HG02938 (cell line): ENCODE data around the gene KCP.

ENCODE experiments used
- ATAC-seq: cut with Tn5 transposase; IDR thresholded peaks from one replicate; pipeline ENCODE4 v1.9.1; 2021; ENCODE audit warnings: mild to moderate bottlenecking, moderate library complexity; ENCODE audit not compliant: unreplicated experiment

Gene KCP

DNA sequence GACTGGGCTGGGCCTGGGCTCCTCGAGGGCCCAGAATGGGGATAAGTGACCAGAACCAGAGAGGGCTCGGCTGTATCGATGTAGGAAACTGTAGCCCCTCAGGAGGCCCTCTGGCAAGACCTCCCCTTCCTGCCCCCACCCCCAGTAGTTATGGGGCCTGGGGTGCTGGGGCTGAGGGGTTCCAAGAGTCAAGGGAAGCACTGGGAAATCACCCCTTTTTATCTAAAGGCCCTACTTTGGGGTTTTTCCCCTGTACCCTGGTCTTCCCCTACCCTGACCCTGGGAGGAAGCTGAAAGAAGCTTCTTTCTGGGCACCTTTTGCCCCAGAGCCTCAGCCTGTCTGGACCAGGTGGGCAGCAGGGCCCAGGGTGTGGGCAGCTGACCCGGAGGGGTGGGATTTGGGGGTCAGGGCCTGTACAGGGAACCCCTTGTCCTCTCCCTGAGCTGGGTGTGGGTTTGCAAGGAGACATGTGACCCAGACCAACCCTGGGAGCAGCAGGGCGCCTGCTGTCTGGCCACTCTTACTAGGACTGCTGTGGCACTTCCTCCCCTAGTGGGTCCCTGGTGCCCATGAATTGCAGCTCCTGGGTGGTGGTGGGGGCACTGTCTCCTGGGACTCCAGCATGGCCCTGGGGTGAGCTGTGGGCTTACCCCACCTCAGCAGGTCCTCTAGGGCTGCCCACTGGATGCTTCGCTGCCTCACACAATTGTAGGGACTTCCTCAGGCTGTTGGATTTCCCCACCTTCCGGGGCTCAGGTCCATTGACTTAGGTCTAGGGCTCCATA is 28.8 kb upstream of the KCP start:
- ATAC-seq = no peak

DNA sequence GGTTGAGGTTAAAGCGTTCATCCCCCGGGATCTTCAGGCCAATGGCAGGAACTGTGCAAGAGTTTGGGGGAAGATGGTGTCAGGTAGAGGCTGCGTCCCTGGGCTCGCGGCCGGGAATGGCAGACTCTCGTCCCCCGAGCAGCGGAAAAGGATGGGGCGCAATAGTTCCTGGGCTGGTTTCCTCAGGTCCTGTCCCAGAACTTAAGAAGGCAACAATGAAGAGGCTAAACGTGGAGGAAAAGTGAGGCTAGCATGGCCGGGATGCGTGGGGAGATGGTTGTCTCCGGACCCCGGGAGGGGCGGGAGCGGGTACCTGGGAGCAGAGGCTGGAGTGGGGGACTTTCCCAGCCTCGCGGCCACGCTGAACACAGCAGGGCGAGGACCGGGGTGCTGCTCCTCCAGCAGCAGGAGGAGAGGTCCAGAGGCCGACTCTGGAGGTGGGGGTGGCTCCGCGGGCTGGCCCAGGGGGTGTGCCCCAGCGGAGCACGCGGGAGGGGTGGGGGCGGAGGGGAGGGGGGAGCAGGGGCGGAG is 28.1 kb upstream of the KCP start:
- ATAC-seq = no peak

DNA sequence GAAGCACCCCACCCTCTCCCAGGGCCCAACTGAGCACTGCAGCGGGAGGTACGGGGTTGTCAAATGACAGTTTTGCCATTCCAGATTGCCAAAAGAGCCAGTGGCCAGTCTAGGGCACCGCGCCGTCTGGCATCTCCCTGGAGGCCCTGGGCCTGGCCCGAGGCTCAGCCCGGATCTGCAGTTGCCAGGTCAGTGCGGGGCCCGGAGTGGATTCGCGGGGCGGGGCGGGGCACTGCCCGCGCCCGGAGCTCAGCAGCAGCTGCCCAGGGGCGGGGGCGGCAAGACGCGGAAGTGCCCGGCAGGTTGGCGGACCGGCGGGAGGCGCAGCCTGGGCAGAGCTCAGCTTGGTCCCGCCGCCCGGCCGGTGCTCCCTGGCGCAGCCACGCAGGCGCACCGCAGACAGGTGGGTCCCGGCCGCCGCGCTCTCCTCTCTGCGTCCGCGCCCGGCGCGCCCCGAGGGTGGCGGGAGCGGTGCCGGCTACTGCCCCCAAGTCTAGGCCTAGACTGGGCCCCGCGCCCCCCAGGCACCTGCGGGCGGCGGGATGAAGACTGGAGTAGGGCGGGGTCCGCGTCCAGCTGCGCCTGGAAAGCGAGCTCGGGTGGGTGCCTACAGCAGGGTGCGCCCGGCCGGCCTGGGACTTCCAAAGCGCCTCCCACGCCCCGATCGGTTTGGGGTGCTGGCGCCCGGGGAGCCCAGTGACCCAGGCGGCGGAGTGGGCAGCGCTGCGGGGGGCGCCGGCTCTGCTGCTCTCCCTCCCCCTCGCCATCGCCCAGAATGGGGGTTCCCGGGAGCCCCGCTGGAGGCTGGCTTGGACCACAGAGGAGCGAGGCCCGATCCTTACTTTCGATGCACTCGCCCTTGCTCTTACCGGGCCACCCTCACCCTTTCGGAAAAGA is 27.4 kb upstream of the KCP start, which contains the start of gene IRF5:
Gene IRF5, plus strand, starts transcription at position 281 of the 897 bp plus-strand sequence. CDS start 4,155 bp downstream, outside the sequence.
- ATAC-seq = no peak

DNA sequence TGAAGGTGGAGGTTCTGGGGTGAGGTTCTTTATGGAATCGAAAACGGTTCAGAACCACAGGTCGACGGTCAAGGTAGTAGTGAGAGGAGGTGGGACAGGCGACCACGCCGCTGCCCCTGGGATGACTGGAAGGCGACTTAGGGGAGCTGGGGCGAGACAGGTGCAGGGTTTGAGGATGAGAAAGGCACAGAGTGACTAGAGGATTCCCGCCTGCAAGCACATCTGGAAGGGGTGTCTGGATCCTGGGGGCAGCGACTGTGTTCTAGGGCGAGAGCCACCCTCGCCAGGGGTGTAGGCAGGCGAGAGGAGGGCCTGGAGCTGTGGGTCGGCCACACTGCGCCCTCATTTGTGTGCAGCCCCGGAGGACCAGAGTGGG is 26.8 kb upstream of the KCP start:
- no peak for ATAC-seq

DNA sequence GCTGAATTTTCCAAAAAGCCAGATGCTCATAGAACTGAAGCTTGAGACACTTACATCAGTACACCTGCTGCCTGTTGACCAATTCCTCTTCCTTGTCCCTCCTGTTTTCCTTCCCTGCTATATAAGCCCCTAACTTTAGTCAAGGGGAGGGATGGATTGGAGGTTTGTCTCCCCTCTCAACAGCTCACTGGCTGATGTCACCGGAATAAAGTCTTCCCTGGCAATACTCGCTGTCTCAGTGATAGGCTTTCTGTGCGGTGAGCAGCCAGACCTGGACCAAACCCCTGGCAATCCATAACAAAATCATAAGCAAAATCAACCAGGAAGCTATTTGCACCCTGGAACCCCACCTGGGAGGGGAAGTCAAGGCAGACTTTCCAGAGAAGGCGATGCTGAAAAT is 26.3 kb upstream of the KCP start:
- ATAC-seq = no peak

DNA sequence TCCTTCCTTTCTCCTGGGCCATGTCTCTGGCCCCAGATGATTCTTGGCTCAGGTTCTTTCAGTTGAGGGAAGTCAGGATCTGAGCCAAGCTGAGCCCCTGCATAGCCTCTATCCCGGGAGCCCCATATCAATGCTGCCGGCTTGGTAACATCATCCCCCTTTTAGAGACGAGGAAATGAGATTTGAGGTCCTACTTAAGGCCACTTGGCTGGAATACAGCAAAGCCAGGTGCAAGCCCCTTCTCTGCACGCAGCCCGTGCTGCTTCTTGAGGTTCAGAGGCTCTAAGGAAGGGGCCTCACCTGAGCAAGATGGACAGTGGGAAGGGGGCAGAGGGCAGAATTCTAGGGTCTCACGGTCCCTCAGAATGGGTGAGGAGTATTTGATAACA is 24.8 kb upstream of the KCP start:
- no peak for ATAC-seq

DNA sequence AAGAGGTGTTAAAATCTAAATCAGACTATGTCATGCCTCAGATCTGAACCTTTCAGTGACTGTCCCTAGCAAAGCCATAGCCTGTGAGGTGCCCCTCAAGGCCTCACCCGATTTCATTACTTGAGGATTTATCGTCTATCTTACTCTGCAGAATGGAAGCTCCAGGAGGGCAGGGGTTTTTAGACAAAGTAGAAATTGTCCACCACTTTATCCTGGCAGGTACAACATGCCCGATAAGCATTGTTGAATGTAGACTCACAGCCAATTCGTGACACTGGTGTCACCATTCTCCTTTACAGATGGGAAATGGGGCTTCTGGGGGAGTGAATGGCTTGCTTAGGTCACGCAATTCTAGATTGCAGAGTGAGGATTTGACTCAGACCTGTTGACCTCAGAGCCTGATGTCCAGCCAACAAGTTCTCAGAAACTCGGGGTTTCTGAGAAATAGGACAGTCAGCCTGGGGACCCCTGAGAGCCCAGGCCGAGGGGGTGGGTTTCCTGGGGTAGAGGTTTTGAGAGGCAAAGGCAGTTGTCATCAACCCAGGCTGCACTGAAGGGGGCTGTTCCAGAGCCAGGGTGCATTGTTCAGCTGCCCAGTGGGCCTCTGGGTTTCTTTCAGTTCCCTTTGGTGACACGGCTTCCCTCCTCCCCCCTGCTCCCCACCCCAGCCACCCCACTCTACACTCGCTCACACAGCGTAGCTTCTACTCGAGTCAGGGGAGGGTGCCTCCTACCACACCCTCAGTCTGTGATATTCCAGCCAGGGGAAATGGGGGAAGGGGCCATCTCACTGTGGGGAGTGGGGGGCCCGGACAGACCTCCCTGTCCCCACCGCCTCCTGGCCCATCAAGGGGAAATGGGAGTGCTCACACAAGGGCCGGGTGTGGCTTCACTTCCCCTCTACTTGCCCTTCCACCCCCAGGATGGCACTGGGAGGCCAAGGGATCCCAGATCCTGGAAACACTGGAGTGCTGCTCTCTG is 24.1 kb upstream of the KCP start:
- peak; percentile 36 for ATAC-seq

DNA sequence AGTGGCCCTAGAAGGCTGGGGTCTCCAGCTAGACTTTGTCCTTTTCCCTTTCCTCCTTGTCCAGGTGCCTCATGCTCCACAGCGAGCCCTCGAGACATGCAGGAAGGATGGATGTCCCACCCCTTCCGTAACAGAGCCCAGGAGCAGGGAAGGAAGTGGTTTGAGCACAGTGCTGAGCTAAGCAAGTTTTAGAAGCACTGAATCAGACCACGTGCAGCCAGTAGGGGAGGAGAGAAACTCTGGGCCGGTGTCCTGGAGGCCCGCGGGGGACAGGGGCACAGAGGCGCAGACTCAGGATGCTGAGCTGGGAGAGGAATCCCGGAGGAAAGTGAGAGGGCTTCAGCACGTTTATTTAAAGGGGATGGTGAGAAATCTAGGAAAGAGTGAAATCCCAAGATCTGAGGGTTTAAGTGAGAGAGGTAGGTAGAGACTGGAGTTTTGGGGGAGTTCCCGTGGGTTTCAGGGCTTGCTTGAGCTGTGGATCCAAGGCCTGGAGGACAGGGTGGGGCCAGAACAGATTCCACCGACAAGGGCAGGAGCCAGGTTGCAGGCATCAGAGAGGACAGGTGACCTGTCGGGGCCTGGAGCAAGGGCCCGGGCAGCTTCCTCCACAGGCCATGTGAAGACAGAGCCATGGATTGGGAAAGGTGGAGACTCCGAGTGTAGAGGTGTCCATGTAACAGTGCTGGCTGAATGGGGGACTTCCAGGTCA is 22.8 kb upstream of the KCP start:
- ATAC-seq = no peak

DNA sequence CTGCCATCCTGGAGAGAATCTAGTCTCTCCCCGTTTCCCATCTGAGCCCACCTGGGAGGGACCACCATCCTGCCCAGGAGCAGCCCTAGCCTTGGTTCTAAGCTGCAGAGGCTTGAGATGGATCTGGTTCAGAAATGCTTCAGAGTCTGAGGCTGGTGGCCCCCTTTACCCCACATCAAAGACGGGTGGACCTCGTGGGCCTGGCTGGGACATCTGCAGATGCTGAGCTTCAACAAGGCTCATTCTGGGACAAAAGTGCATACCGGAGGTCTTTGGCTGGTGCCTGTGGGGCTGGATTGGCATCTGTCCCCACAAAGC is 22.3 kb upstream of the KCP start:
- ATAC-seq = no peak

DNA sequence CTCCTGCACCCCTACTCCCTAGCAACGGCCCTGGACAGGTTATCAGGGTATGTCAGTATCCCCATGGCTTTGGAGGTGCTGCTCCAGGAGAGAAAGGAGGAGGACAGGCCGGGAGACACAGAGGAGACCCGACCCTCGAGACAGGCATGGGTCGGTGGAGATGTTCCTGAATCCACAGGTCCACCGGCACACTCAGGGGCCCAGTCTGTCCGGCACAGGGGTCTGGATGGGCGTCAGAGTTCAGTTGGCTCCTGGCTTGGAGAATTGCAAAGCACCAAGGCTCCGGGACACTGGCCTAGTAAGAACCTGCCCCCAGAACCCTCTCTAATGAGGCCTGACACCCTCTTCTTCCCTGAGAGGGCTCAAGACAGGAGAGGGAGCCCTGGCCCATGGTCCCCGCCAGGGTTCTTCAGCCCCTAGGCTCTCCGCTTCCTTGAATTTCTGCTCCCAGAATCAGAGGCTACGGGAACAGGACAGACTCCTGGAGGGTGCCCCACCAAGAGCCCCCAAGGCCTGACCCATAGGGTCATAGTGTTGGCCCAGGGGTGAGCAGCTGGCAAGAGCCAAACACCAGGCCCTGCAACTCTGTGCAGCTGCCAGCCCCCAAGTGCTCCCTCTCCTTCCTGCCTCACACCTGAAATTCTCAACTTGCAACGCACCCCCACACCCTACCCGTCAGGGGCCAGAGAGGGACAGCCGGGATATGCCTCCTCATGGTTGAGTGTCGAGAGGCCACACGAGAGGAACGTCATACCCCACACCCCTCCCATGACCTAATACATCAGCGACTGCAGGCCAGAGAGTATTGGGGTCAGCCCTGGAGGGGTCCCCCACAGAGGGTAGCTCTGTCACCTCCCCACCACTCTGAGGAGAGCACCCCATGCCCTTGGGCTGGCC is 21.7 kb upstream of the KCP start:
- ATAC-seq = no peak

DNA sequence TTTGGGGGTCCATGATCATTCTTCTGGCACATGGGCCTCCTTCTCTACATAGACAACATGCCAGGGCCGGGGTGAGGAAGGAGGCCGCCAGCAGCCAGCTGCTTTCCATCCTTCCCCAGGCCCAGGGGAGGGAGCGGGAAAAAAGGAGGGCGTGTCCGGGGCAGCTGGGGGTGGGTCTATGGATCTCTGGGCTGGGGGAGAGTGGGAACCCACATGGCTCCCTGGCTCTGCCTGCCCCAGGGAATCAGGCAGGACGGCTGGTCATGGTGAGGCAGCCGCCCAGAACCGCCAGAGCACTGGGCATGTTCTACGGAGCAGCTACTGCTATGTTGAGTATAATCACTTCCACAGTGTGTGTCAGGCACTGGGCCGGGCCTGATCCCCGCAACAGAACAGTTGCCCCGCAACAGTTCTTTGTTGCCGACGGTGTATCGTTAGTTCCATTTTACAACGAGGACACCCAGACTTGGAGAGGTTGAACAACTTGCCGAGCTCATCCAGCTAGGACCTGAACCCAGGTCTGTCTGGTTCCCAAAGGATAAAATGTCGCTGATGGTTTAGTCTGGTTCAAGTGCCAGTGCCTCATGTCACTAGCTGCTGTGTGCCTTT is 20.8 kb upstream of the KCP start:
- ATAC-seq = no peak

DNA sequence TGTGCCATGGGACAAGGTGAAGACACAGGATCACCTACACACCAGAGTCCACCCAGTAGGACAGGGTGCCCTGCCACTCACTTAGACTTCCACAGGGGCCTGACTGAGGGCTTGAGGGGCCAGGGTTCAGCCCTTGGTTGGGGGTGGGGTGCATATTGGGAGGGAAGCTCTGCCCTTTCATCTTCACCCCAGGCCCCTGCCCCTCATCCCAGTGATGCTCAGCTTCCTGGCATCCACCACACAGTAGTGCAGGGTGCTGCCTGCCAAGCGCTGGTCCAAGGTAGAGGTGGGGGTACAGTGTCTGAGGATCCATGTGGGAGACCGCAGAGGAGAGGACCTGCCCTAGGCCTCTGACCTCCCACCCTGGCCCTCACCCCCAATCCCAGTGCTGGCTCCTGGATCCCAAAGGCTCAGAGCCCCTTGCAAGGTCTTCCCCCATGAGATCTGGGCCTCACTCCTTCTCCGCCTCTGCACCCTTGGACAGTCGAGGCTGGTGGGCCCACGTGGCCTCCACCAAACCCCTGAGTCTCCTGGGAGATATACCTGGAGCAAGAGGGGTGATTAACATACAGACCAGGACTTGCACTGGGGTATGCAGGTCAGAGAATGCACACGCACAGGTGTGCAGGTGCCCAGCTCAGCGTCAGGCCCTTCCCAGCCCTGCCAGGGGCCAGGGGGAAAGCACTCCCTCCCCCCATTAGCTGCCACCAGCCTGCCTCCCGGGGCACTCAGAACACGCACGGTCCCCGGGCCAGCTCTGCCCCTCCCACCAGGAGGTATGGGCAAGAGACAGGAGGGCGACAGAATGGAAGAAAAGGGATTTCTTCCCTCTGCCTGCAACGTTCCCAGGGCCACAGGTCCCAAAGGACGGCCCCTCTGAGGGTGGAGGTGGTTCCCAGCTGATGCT is 18.6 kb upstream of the KCP start:
- no peak for ATAC-seq

DNA sequence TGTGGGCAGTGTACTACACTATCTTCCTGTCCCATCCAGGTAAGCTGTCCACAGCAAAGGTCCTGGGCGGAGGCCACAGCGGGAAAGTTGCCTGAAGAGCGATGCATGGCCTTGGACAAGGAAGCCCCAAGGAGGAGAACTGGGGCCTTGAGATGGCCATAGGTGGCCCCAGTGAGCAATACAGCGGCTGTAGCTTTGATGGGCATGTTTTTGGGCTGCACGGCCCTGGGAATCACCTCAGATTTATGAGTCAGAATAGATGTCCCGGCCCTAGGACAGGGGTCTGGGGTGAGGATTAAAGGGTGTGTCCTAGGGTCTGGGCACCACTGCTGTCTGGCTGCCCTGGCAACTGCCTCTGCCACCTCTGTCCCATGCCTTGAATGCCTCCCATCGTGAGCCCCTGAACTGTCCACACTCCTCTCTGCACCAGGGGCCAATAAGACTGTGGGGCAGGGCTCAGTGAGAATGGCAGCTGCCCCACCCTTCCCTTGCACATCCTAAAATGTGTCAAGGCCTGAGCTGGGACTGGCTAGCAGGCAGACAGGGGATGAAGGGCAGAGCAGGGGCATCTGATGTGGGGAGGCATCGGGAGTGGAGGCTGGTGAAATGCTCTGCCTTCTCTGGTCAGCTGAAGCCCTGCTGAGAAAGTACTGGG is 17.8 kb upstream of the KCP start:
- no peak for ATAC-seq

DNA sequence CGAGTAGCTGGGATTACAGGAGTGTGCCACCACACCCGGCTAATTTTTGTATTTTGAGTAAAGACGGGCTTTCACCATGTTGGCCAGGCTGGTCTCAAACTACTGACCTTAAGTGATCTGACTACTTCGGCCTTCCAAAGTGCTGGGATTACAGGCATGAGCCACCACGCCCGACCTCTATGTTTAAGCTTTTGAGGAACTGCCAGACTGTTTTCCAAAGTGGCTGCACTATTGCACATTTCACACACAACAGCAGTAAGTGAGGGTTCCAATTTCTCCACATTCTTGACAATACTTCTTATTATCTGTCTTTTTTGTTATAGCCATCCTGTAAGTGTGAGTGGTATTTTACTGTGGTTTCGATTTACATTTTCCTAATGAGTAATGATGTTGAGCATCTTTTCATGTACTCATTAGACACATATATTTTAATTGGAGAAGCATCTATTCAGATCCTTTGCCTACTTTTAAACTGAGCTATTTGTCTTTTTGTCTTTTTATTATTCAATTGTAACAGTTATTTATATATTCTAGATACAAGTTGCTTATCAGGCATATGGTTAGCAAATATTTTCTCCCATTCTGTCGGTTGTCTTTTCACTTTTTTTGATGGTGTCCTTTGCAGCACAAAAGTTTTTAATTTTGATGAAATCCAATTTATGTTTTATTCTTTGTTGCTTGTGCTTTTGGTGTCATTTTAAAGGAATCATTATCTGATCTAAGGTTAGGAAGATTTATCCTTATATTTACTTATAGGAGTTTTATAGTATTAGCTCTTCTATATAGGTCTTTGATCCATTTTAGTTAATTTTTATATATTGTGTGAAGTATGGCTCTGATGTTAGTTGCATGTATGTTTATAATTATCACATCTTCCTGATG is 14.4 kb upstream of the KCP start:
- no peak for ATAC-seq

DNA sequence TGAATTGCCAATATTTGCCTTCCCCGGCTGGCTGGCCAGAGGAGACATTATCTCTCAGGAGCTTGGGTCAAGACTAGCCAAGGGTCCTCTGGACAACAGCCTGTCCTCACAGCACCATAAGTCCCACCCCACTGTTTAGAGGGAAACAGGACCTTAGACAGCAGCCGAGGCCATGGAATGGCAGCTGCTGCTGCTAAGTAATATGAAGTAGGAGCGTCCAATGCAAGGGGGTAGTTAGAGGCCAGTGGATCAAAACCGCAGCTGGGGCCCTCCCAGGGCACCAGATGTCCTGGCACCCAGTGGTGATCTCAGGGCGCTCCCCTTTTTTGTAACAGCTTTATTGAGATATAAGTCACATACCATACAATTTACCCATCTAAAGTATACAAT is 12.9 kb upstream of the KCP start:
- ATAC-seq = no peak
